ENCODE results near the gene SRRM5. TPM values are rescaled to one million over a fixed set of nuclear protein-coding genes. Genes with fewer than 3 reads are reported as not detected.
A peak's percentile ranks its signal among the peaks of the same experiment; 100 is the strongest.

The SRRM5 gene
- total RNA-seq, 1 donor from 2014 or later = 0.23 TPM

DNA sequence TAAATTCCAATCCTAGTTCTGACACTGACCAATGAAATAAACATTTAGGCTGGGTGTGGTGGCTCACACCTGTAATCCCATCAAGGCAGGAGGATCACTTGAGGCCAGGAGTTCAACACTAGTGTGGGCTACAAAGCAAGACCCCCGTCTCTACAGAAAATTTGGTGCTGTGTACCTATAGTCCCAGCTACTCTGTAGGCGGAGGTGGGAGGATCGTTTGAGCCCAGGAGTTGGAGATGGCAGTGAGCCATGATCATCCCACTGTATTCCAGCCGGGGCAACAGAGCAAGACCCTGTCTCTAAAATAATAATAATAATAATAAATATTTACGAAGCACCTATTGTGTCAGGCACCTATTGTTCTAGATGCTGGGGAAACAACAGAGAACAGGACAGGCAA, 22.6 kb upstream of the SRRM5 start:
- H3K27me3 Mint-ChIP-seq (ENCODE audit: low read depth, unreplicated experiment) = no peaks in the 10 kb centered on the region
- H3K9me3 ChIP-seq (ENCODE audit: insufficient read depth, low read depth, low read length) = no peaks in the 10 kb centered on the region
- H3K4me1 Mint-ChIP-seq (ENCODE audit: low read depth, unreplicated experiment) = peaks cover 7% of the 10 kb centered on the region
- peaks cover 17% of the 10 kb centered on the region for H3K36me3 ChIP-seq (ENCODE audit: insufficient read depth, low read length)
- H3K4me2 ChIP-seq (ENCODE audit: low read length) = no peak overlapping the region
- H3K9ac ChIP-seq (ENCODE audit: low read length) = no peak overlapping the region
- H3K27me3 ChIP-seq (ENCODE audit: insufficient read depth, low read length) = no peaks in the 10 kb centered on the region
- peaks cover 41% of the 10 kb centered on the region for H3K79me2 ChIP-seq (ENCODE audit: insufficient read depth, low read length)
- H3K27ac Mint-ChIP-seq (ENCODE audit: unreplicated experiment) = no peak overlapping the region
- peaks cover 18% of the 10 kb centered on the region for H3K36me3 Mint-ChIP-seq (ENCODE audit: low read depth, unreplicated experiment)
- peaks cover 8% of the 10 kb centered on the region for H3K4me1 ChIP-seq (ENCODE audit: insufficient read depth, low read length)
- H4K20me1 ChIP-seq (ENCODE audit: insufficient read depth, low read length) = peaks cover 55% of the 10 kb centered on the region
- H3K27ac ChIP-seq (ENCODE audit: low read depth, low read length) = no peak overlapping the region
- TF ChIP-seq, protein P1, sequence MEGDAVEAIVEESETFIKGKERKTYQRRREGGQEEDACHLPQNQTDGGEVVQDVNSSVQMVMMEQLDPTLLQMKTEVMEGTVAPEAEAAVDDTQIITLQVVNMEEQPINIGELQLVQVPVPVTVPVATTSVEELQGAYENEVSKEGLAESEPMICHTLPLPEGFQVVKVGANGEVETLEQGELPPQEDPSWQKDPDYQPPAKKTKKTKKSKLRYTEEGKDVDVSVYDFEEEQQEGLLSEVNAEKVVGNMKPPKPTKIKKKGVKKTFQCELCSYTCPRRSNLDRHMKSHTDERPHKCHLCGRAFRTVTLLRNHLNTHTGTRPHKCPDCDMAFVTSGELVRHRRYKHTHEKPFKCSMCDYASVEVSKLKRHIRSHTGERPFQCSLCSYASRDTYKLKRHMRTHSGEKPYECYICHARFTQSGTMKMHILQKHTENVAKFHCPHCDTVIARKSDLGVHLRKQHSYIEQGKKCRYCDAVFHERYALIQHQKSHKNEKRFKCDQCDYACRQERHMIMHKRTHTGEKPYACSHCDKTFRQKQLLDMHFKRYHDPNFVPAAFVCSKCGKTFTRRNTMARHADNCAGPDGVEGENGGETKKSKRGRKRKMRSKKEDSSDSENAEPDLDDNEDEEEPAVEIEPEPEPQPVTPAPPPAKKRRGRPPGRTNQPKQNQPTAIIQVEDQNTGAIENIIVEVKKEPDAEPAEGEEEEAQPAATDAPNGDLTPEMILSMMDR (IDR thresholded peaks at IDR 0.05; ENCODE audit: insufficient read depth, low read depth, low read length) = no peak
- no peak for TF ChIP-seq EZH2 (IDR thresholded peaks at IDR 0.05; ENCODE audit: insufficient read depth, low read length)
- FAIRE-seq (no peak), DNase-seq (ENCODE audit: low read depth) (no peak)
- no peak overlapping the region for H3K4me3 Mint-ChIP-seq (ENCODE audit: unreplicated experiment)
- no peak overlapping the region for H2AFZ ChIP-seq (ENCODE audit: low read depth, low read length)
- no peaks in the 10 kb centered on the region for H3K9me3 Mint-ChIP-seq (ENCODE audit: unreplicated experiment)
- no peak overlapping the region for H3K4me3 ChIP-seq (ENCODE audit: insufficient read depth, low read depth, low read length)

DNA sequence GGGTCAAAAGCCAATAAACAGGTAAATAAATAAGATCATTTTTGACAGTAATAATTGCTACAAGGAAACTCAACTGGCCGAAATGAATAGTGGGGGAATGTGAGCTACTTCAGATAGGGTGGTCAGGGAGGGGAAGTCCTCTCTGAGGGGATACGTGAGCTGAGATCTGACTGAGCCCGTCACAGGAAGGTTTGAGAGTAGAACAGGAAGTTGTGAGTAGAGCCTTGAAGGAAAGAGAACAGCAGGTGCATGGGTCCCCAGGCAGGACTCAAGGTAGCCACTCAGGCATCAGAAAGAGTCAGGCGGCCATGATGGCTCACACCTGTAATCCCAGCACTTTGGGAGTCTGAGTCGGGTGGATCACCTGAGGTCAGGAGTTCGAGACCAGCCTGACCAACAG, 22.2 kb upstream of the SRRM5 start:
- Histone ChIP-seq H3K9me3 (ENCODE audit: insufficient read depth, low read depth, low read length) (no peaks in the 10 kb centered on the region), H3K9ac (ENCODE audit: low read length) (no peak overlapping the region), H3K4me2 (ENCODE audit: low read length) (no peak overlapping the region), H3K4me1 (ENCODE audit: insufficient read depth, low read length) (peaks cover 12% of the 10 kb centered on the region), H2AFZ (ENCODE audit: low read depth, low read length) (no peak overlapping the region), H3K36me3 (ENCODE audit: insufficient read depth, low read length) (peaks cover 17% of the 10 kb centered on the region), H4K20me1 (ENCODE audit: insufficient read depth, low read length) (peaks cover 59% of the 10 kb centered on the region), H3K79me2 (ENCODE audit: insufficient read depth, low read length) (peaks cover 45% of the 10 kb centered on the region), H3K4me3 (ENCODE audit: insufficient read depth, low read depth, low read length) (no peak overlapping the region), H3K27me3 (ENCODE audit: insufficient read depth, low read length) (no peaks in the 10 kb centered on the region), H3K27ac (ENCODE audit: low read depth, low read length) (no peak overlapping the region)
- Mint-ChIP-seq H3K27me3 (ENCODE audit: low read depth, unreplicated experiment) (no peaks in the 10 kb centered on the region), H3K9me3 (ENCODE audit: unreplicated experiment) (no peaks in the 10 kb centered on the region), H3K4me1 (ENCODE audit: low read depth, unreplicated experiment) (peaks cover 6% of the 10 kb centered on the region), H3K4me3 (ENCODE audit: unreplicated experiment) (no peak overlapping the region), H3K36me3 (ENCODE audit: low read depth, unreplicated experiment) (peaks cover 18% of the 10 kb centered on the region), H3K27ac (ENCODE audit: unreplicated experiment) (peak overlapping the region; percentile 83)
- DNase-seq (ENCODE audit: low read depth) = no peak
- TF ChIP-seq, protein P1 (IDR thresholded peaks at IDR 0.05; ENCODE audit: insufficient read depth, low read depth, low read length) = no peak
- TF ChIP-seq EZH2 (IDR thresholded peaks at IDR 0.05; ENCODE audit: insufficient read depth, low read length) = no peak
- FAIRE-seq = no peak

DNA sequence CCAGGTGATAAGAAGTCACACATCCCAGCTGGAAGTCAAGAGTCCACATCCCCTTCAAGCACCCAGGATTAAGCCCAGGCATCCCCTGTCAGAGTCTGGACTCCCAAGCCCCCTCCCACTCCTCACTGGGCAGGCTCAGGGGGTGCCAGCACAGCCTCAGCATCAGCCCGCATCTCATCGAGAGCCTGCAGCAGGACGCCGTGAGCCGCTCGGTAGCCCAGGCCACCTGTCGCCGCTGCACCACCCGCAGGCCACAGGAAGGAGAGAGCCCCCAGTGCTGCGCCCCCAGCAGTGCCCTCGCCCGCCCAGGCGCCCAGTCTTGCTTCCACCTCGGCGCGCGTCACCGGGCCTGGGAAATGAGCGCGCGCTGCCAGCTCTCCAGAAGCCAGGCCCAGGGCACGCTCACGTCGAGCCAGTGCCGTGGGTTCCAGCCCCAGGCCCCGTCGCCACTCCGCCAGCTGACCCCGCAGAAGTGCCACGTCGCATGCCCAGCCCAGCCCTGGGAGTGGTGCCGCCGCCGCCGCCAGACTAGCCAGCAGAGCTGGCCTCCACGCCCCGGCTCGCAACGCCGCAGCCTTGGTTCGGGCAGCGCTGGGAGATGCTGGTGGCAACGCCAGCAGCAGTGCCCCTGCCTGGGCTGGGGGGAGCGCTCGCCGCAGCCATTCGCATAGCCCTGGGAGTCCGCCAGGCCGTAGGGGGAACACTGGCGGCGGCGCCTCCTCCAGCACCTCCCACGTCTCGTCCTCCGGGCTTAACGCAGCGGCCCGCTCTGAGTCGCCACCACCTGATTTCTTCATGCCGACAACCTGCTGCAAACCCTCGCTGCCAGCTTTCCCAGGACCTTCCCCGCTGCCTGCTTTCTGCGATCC, 19.8 kb upstream of the SRRM5 start:
- peaks cover 10% of the 10 kb centered on the region for H3K36me3 ChIP-seq (ENCODE audit: insufficient read depth, low read length)
- peaks cover 59% of the 10 kb centered on the region for H3K79me2 ChIP-seq (ENCODE audit: insufficient read depth, low read length)
- no peak overlapping the region for H3K9ac ChIP-seq (ENCODE audit: low read length)
- no peaks in the 10 kb centered on the region for H3K27me3 ChIP-seq (ENCODE audit: insufficient read depth, low read length)
- H3K27me3 Mint-ChIP-seq (ENCODE audit: low read depth, unreplicated experiment) = no peaks in the 10 kb centered on the region
- H3K9me3 ChIP-seq (ENCODE audit: insufficient read depth, low read depth, low read length) = no peaks in the 10 kb centered on the region
- H3K4me3 Mint-ChIP-seq (ENCODE audit: unreplicated experiment) = no peak overlapping the region
- H3K4me1 Mint-ChIP-seq (ENCODE audit: low read depth, unreplicated experiment) = peaks cover 9% of the 10 kb centered on the region
- TF ChIP-seq, protein P1 (IDR thresholded peaks at IDR 0.05; ENCODE audit: insufficient read depth, low read depth, low read length) = no peak
- no peak for TF ChIP-seq EZH2 (IDR thresholded peaks at IDR 0.05; ENCODE audit: insufficient read depth, low read length)
- DNase-seq (ENCODE audit: low read depth) (no peak), FAIRE-seq (no peak)
- peaks cover 10% of the 10 kb centered on the region for H3K36me3 Mint-ChIP-seq (ENCODE audit: low read depth, unreplicated experiment)
- no peak overlapping the region for H3K4me3 ChIP-seq (ENCODE audit: insufficient read depth, low read depth, low read length)
- H3K4me2 ChIP-seq (ENCODE audit: low read length) = no peak overlapping the region
- no peak overlapping the region for H2AFZ ChIP-seq (ENCODE audit: low read depth, low read length)
- peaks cover 46% of the 10 kb centered on the region for H4K20me1 ChIP-seq (ENCODE audit: insufficient read depth, low read length)
- no peak overlapping the region for H3K27ac ChIP-seq (ENCODE audit: low read depth, low read length)
- peak overlapping the region; percentile 75 for H3K27ac Mint-ChIP-seq (ENCODE audit: unreplicated experiment)
- no peaks in the 10 kb centered on the region for H3K9me3 Mint-ChIP-seq (ENCODE audit: unreplicated experiment)
- peaks cover 18% of the 10 kb centered on the region for H3K4me1 ChIP-seq (ENCODE audit: insufficient read depth, low read length)
